ENCODE results near the gene TMEM215.

TMEM215 gene

GRCh38 chr9:32820322-32820721 is 37.0 kb downstream of the TMEM215 start:
- Histone ChIP-seq H3K4me2 (ENCODE audit: low read length) (no peak overlapping the region), H3K9ac (ENCODE audit: low read length) (no peak overlapping the region), H2AFZ (ENCODE audit: low read length) (no peak overlapping the region), H3K27me3 (ENCODE audit: insufficient read depth, low read length) (no peaks in the 10 kb centered on the region), H3K36me3 (ENCODE audit: insufficient read depth, low read length) (no peaks in the 10 kb centered on the region), H3K4me1 (ENCODE audit: insufficient read depth, low read length, severe bottlenecking) (no peaks in the 10 kb centered on the region), H4K20me1 (ENCODE audit: insufficient read depth, low read length) (no peaks in the 10 kb centered on the region), H3K79me2 (ENCODE audit: insufficient read depth, low read length) (no peaks in the 10 kb centered on the region), H3K27ac (ENCODE audit: low read depth, low read length, poor library complexity, severe bottlenecking) (no peak overlapping the region), H3K9me2 (ENCODE audit: low read depth, low read length) (no peaks in the 10 kb centered on the region), H3F3A (ENCODE audit: insufficient read depth, low read length) (no peaks in the 10 kb centered on the region), H3K4me3 (ENCODE audit: low read depth, low read length, poor library complexity, severe bottlenecking) (no peak overlapping the region), H3K9me3 (ENCODE audit: low read length) (no peaks in the 10 kb centered on the region)
- TF ChIP-seq CTCF (IDR thresholded peaks at IDR 0.05; ENCODE audit: low read length) = no peak
- TF ChIP-seq EZH2 (IDR thresholded peaks at IDR 0.05; ENCODE audit: borderline replicate concordance, low read length) = no peak

DNA sequence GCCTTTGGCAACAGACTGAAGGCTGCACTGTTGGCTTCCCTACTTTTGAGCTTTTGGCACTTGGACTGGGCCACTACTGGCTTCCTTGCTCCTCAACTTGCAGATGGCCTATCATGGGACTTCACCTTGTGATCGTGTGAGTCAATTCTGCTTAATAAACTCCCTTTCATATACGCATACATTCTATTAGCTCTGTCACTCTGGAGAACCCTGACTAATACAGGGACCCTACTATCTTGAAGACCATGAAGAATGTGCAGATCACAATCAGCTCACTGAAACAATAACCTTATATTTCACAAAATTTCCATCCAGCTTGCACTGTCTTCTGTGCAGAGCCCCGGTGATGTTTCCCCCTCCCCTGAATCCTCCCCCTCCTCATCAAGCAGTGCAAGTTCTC is 39.8 kb downstream of the TMEM215 start:
- H3K4me2 ChIP-seq (ENCODE audit: low read length) = no peak overlapping the region
- no peak overlapping the region for H3K27ac ChIP-seq (ENCODE audit: low read depth, low read length, poor library complexity, severe bottlenecking)
- no peaks in the 10 kb centered on the region for H3K79me2 ChIP-seq (ENCODE audit: insufficient read depth, low read length)
- no peaks in the 10 kb centered on the region for H3K9me2 ChIP-seq (ENCODE audit: low read depth, low read length)
- H3K36me3 ChIP-seq (ENCODE audit: insufficient read depth, low read length) = no peaks in the 10 kb centered on the region
- H3K27me3 ChIP-seq (ENCODE audit: insufficient read depth, low read length) = no peaks in the 10 kb centered on the region
- no peak overlapping the region for H3K4me3 ChIP-seq (ENCODE audit: low read depth, low read length, poor library complexity, severe bottlenecking)
- no peaks in the 10 kb centered on the region for H3F3A ChIP-seq (ENCODE audit: insufficient read depth, low read length)
- TF ChIP-seq CTCF (IDR thresholded peaks at IDR 0.05; ENCODE audit: low read length) = no peak
- no peak for TF ChIP-seq EZH2 (IDR thresholded peaks at IDR 0.05; ENCODE audit: borderline replicate concordance, low read length)
- H4K20me1 ChIP-seq (ENCODE audit: insufficient read depth, low read length) = no peaks in the 10 kb centered on the region
- H3K9me3 ChIP-seq (ENCODE audit: low read length) = no peaks in the 10 kb centered on the region
- H2AFZ ChIP-seq (ENCODE audit: low read length) = no peak overlapping the region
- H3K4me1 ChIP-seq (ENCODE audit: insufficient read depth, low read length, severe bottlenecking) = no peaks in the 10 kb centered on the region
- H3K9ac ChIP-seq (ENCODE audit: low read length) = no peak overlapping the region

- Histone ChIP-seq H3F3A (ENCODE audit: insufficient read depth, low read length) (no peaks in the 10 kb centered on the region), H3K79me2 (ENCODE audit: insufficient read depth, low read length) (no peaks in the 10 kb centered on the region), H3K4me1 (ENCODE audit: insufficient read depth, low read length, severe bottlenecking) (no peaks in the 10 kb centered on the region), H3K36me3 (ENCODE audit: insufficient read depth, low read length) (no peaks in the 10 kb centered on the region), H4K20me1 (ENCODE audit: insufficient read depth, low read length) (no peaks in the 10 kb centered on the region), H3K9ac (ENCODE audit: low read length) (no peak overlapping the region), H3K27me3 (ENCODE audit: insufficient read depth, low read length) (no peaks in the 10 kb centered on the region), H3K9me2 (ENCODE audit: low read depth, low read length) (no peaks in the 10 kb centered on the region), H2AFZ (ENCODE audit: low read length) (no peak overlapping the region), H3K9me3 (ENCODE audit: low read length) (no peaks in the 10 kb centered on the region), H3K4me2 (ENCODE audit: low read length) (no peak overlapping the region), H3K4me3 (ENCODE audit: low read depth, low read length, poor library complexity, severe bottlenecking) (no peak overlapping the region), H3K27ac (ENCODE audit: low read depth, low read length, poor library complexity, severe bottlenecking) (no peak overlapping the region)
- TF ChIP-seq CTCF (IDR thresholded peaks at IDR 0.05; ENCODE audit: low read length) (no peak), EZH2 (IDR thresholded peaks at IDR 0.05; ENCODE audit: borderline replicate concordance, low read length) (no peak)
These were observed 40.2 kb downstream of the TMEM215 start for GRCh38 chr9:32823551-32823950.

Data from OCI-LY1 (cell line).